GM19240 (cell line): ENCODE data around the gene NINJ2.

Experiments
- DNase-seq: peaks from one replicate; pipeline ENCODE4 v3.0.0; 2011; ENCODE audit warnings: low spot score; ENCODE audit not compliant: insufficient read length

The NINJ2 gene

DNA sequence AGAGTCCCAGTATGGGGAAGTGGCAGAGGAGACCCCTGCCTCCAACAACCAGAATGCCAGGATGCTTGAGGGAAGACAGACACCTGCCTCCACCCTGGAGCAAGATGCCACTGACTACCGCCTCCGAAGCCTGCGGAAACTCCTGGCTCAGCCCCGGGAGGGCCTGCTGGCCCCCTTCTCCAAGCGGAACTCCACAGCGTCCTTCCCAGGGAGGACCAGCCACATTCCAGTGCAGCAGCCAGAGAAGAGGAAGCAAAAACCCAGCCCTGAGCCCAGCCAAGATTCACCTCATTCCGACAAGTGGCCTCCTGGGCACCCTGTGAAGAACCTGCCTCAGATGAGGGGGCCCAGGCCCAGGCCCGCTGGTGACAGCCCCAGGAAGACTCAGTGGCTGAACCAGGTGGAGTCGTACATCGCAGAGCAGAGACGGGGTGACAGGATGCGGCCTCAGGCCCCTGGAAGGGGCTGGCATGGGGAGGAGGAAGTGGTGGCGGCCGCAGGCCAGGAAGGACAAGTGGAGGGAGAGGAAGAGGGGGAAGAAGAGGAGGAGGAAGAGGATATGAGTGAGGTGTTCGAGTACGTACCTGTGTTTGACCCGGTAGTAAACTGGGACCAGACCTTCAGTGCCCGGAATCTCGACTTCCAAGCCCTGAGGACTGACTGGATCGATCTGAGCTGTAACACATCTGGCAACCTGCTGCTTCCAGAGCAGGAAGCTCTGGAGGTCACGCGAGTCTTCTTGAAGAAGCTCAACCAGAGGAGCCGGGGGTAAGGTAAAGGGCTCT, 109.8 kb downstream of the NINJ2 start:
- no peak for DNase-seq

DNA sequence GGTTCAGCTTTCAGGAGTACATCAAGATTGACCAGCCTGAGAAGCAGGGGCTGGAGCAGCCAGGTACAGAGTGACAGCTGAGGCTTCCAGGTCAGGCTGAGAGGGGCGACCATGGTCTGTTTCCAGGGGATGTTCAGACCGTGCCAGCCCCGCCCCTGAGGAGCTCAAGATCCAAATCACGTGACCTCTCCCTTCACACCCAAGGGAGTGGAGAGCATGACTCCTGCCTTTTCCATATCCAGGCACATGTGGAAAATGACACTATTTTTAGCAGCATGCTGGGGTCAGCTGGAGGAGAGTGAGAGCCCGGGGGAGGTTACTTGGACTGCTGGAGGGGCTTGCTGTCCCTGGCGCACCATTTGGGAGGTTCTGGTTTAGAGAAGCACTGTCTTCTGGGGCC, 110.8 kb downstream of the NINJ2 start:
- DNase-seq = no peak

DNA sequence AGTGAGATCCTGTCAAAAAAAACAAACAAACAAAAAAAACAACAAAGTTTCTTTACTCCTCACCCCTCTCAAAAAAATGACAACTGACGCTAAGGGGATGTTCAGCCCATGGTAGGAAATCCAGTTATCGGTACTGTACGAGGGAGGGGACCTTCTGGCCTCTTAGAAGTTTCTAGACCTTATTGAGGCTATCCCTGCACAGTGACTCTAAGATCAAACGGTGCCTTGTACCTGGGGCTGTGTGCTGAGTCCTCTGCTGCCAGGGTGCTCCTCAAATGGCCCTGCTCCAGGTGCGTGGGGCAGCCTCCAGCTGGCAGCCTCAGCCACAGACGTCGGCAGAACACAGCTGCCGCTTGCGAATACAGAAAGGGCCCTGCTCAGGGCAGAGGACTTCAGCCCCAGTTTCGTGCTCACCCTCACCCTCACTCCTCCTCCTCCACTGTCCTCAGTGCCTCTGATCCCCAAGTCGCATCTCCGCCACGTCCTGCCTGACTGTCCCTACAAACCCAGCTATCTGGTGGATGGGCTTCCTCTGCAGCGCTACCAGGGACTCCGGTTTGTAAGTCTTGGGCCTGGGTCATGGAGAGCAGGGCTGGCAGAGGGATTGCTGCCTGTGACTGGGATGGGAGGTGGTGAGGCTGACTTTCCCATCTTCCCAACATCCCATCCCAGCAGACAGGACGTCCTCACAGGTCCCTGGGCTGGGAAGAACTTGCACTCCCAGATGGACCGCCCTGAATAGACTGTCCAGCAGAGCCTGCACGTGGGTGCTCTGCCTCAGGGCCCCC, 112.6 kb downstream of the NINJ2 start:
- DNase-seq = no peak

DNA sequence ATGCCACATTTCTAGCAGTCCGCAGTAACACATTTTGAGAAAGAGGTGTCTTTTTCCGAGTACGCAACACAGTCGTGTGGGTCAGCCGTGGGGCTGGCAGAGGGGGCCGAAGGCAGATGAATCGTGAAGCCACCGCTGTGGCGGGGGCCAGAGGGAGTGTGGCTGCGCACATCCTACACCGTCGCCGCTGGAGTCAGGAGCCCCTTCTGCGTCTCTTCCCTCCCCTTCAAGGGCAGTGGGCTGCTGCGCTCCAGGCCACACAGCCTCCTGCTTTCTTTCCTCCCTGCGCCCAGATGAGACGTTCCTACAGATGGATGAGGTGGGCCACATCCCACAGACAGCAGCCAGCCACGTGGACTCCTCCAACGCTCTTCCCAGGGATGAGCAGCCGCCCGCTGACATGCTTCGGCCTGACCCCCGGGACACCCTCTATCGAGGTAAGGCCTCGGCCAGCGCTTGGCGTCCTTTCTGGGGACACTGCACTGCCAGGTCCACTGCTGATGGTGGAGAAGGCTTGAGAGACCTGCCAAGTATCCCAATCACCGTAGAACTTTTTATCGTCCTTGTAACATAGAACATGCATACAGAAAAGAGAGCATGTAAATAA, 113.7 kb downstream of the NINJ2 start:
- no peak for DNase-seq

DNA sequence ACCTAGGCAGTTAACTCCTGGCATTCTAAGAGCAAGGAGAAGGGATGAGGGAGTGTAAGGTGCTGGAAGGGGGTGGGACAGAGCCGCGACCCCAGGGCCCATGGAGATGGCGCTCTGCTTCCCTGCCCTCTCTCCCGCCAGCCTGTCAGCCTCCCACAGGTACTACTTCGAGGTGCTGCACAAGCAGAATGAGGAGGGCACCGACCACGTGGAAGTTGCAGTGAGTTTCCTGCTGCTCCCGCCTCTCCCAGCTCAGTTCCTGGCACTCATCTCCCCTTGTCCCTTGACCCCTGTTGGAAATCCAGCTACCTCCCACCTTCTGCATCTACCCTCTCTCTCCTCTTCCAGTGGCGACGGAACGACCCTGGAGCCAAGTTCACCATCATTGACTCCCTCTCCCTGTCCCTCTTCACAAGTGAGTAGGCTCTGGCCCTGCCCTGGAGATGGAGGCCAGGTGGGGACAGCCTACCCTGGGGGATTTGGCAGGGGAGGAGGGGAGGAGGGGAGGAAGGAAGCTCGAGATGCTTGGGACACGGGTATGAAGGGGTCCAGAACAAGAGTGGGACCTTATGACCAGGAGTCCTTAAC, 115.3 kb downstream of the NINJ2 start:
- no peak for DNase-seq

DNA sequence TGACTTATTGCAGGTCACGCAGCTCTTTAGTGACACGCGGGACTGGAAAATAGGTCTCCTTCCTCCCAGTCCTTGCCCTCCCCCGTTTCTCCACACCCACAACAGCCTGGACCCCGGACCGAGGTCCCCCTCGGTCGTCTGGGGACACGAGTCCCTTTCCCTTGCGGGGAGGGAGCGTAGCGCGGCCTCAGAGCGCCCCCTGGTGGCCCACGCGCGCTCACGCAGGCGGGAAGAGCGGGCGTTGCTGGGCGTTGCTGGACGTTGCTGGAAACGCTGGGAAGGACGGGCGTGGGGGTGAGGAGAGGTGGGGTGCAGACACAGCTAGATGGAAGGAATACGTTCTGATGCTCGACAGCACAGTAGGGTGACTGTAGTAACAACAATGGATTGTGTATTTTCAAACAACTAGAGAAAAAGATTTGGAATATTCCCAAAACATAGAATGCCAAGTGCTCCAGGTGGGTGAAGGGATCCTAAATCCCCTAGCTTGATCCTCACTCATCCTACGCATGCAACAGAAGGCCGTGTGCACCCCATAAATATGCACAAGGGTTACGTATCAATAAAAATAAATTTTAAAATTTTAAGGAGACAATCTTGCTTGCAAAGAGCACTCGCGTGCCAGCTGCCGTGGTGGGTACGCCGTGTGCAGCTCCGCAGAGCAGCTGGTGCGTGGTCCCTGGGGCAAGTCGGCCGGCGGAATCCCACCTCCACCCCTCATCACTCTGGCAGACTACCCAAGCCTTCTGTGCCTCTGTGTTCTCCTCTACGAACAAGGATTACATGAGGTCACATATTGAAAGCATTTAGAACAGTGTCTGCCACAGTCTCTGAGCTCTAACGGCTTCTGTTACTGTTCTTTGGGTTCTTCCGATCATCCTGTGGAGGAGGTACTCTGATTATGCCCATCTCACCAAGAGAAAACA, 116.1 kb downstream of the NINJ2 start:
- peak; percentile 85 for DNase-seq

DNA sequence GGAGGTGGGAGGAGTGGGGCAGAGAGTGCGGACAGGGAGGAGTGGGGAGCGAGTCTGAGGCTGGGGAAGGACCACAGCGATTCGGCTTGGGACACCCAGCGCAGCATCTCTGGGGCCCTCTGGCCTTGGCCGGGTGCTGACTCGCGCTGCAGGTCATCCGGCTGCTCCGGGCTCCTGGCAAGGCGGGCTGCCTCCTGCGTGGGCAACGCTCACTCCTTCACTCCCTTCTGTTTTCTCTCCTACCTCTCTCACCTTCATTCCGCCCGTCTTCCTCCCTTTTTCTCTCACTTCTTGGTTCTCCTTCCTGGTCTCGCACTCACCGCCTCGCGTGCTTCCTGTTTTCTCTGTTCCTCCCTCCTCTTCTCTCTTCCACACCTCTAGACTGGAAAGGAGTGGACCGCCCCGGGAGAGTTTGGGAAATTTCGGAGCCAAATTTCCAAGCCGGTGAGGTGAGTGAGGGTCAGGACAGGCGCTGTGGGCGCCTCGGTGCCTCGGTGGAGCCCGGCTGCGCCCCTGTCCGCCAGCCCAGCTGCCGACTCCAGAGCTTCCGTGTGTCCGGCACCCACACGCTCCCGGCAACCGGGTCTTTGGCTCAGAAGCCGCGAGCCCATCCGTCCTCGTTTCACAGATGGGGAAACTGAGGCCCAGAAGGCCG, 116.9 kb downstream of the NINJ2 start:
- DNase-seq = no peak

DNA sequence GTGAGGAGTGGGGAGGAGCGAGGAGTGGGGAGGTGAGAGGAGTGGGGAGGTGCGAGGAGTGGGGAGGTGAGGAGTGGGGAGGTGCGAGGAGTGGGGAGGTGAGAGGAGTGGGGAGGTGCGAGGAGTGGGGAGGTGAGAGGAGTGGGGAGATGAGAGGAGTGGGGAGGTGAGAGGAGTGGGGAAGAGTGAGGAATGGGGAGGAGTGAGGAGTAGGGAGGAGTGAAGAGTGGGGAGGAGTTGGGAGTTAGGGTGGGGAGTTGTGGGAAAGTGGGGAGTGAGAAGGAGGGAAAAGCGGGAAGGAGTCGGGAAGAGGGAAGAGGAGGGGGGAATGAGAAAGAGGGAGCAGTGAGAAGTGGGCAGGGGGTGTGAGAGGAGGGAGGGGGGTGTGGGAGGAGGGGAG, 117.4 kb downstream of the NINJ2 start:
- no peak for DNase-seq

DNA sequence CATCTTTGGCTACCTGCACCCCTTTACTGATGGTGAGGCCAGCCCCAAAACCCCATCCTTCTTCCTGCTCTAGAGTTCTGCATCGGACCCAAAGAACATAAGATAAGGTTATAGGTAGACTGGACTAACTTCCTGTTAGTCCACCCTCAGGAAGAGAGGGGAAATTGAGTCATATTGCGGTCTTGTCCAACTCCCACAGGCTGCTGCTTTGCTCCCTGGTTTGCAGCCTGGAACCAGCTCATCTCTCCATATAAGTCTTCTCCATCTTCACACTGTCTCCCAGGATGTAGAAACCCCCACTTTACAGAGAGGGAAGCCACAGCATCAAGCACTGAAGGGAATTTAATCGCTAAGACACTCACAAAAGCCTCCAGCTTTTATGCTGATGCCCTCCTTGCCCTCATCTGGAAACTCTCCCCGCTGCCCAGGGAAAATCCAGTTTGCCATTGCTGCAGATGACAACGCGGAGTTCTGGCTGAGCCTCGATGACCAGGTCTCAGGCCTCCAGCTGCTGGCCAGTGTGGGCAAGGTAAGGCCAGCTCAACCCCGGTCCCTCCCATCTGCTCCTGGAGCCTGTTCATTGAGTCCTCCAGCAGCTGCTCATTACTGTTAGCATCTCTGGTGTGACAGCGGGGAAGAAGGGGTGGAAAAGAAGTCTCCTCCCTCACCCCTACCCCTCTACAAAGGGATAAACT, 118.2 kb downstream of the NINJ2 start:
- DNase-seq = no peak

DNA sequence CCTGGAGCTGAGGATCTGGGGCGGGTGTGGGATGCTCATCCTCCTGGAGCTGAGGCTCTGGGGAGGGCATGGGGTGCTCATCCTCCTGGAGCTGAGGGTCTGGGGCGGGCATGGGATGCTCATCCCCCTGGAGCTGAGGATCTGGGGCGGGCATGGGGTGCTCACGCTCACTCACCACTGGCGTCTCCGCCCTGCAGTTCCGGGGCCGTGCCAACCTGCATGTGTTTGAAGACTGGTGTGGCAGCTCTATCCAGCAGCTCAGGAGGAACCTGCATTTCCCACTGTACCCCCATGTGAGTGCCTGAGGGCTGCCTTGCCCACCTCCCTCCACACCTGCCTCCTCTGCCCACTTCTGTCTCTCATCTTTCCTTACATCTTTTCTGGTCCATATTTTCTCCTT, 119.1 kb downstream of the NINJ2 start:
- no peak for DNase-seq

DNA sequence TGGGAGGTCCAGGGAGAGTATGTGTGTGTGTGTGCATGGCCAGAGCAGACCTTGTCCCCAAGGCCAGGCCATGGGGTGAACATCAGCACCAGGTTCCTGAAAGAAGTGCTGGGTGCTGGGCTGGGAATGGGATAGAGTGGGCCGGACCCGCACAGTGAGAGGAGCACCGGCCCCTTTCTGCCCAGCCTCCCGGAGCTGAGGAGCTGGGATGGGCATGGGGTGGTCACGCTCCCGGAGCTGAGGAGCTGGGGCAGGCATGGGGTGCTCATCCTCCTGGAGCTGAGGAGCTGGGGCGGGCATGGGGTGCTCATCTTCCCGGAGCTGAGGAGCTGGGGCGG, 120.2 kb downstream of the NINJ2 start:
- no peak for DNase-seq

DNA sequence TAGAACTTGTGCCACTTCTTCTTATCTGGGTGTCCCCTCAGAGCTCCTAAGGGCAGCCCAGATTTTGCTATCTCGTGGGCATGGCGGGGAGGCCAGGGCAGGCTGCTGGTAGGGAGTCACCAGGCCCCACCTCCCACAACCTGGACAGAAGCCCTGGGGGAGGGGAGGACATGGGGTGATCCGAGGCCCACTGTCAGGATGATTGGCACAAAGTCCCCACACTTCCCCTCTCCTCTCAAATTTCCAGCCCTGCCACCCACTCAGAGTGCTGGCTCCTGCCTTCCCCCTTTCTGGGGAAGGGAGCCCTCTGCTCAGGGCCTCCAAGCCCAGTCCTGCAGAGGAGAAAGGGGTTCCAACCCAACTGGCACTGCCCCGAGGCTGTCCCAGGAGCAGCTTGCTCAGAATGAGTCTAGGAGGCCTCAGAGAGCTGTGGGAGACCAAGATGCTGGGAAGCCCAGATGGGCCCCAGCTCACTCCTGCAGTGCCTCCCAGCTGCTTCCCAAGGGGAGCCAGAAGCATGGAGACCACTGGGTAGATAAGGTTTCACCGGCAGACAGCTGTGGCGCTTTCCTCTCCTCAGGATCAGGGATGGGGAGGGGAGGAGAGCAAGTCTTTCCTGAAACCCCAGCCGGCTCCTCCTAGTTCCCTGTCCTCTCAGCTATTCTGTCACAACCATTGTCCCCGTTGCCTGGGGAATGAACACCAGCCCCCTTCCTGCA, 120.7 kb downstream of the NINJ2 start:
- DNase-seq = no peak

DNA sequence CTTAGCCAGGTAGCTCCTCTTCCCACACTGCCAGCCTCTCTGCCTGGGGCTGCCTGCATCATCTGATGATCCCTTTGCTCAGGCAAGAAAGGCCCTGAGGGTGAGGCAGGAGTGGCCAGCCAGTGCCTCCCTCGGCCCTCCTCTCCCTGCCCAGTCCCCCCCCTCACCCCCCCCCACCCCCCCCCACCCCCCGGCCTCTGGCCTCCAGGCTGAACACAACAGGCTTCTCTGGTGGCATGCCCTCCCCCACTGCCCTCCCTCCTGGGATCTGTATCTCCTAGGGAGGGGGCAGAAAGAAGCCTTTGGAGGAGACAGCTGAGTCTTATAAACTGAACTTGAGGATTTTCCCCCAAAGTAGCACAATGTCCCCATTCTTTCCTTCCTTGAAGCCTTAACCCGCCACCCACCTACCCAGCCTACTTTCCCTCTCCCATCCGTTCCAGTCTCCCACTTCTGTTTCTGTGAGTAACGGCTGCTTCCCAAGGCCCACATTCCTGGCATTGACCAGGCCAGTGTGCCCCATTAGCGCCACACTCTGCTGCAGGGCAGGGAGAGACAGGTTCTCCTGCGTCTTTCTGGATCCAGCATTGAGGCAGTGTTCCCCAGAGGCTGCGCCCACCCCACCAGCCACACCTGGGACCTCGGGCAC, 121.4 kb downstream of the NINJ2 start:
- no peak for DNase-seq

DNA sequence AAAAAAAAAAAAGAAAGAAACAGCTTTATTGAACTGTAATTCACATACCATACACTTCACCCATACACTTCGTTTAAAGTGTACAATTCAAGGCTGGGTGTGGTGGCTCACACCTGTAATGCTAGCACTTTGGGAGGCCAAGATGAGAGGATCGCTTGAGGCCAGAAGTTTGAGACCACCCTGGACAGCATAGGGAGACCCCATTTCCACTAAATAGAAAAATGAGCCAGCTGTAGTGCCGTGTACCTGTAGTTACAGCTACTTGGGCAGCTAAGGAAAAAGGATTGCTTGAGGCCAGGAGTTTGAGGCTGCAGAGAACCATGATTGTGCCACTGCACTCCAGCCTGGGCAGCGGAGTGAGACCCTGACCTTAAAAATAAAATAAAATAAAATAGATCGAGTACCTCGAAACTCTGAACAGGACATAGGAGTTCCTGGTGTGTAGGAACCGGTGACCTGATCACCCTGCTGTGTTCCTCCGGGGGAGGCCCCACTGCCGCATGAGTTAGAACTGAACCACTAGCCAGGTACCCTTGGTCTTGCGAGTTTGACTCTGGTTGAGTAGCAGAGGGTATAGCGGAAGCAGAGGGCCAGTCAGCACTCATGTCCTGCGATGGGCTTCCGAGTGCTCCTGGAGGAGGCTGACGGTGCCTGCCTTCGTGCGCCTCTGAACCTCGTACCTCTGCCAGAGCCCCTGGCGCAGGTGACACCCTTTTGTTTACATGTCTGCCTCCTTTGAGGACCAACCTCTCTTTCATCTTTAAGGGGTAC, 123.5 kb downstream of the NINJ2 start:
- DNase-seq = no peak

DNA sequence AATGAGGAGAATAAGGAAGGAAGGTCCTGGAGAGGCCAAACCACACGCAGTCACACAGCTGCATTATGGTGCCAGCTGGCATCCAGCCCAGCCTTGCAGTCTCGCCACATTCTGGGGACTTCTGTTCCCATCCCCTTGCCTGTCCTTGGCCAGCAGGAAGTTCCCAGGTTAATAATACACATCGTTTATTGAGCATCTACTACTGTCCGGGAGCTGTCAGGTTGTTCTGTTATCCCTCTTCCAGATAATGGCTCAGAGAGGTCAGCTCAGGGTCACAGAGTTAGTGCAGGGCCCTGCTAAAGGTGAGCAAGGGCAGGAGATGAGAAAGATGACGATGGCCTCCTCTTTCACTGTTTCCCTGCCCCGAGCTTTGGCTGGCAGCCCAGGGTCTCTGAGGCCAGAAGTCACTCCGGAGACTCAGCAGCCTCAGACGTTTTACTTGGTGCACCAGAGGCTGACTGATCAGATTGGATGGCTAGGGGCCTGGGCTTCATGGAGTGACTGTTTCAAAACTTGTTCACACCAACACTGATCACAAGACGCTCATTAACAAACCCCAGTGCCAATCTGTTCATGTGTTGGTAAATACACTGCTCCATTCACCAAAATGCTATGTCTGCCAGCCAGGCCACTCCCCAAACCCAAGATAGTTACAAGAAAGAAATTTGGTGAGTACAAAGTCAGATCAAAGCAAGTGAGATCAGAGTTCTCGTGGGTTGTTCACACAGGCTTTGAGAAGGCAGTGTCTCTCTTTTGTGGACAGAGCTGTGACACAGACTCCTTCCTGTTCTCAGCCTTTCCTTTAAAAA, 124.3 kb downstream of the NINJ2 start:
- DNase-seq = no peak

DNA sequence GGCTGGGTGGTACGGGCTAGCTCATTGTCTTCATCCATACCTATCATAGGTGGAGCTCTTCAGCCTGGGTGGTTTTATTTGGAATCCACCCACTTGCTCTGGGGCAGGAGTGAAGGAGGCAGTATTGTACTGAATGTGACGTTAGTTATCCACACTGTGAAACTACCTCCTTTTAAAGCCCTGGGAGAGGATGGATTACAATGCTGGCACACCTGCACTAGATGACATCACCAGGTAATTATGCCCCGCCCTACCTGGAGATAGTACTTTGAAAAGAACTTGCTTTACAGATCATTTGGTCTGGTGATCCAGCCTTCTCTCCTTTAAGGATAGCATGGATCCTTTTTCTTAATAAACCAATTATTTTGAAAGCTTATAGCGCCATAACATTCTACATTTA, 125.5 kb downstream of the NINJ2 start:
- DNase-seq = no peak

DNA sequence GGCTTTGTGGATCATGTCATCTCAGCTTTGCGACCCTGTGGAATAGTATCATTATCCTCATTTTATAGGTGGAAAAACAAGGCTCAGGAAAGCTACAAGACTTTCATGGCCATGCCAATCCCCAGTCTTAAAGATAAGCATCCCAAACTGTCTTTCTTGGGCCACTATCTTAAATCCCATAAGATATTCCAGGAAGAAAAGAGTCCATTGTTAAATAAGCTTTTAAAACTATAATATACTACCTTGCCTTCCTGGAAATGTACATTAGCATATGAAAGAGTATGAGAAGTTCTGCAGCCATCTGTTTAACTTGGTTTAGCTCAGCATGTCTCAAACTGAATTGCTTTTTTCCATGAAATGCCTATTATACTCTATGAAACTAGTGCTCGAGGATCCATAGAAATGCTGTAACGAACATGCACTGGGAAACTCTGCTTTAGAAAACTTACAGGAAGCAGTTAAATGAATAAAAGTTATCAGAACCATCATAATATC, 126.4 kb downstream of the NINJ2 start:
- no peak for DNase-seq
